Measurements from ENCODE around the gene UBE2E2.
A peak's percentile ranks its signal among the peaks of the same experiment; 100 is the strongest.

UBE2E2 gene

DNA sequence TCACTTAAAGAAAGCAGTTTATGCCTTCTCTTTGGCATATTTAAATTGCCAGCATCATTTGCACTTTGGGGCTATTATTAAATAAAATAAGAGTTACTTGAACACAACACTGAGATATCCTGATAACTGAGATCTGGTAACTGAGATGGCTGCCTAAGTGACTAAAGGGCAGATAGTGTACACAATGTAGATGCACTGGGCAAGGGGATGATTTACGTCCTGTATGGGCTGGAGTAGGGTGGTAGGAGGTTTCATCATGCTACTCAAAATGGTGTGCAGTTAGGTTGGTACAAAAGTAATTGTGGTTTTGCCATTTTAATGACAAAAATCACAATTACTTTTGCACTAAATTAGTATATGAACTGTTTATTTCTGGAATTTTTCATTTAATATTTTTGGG lies 196.1 kb downstream of the UBE2E2 start:
- DNase-seq (ENCODE audit: low read depth): no peak
- H3K4me3 ChIP-seq (ENCODE audit: low read length): no peak overlapping the region
- TF ChIP-seq, protein P1, sequence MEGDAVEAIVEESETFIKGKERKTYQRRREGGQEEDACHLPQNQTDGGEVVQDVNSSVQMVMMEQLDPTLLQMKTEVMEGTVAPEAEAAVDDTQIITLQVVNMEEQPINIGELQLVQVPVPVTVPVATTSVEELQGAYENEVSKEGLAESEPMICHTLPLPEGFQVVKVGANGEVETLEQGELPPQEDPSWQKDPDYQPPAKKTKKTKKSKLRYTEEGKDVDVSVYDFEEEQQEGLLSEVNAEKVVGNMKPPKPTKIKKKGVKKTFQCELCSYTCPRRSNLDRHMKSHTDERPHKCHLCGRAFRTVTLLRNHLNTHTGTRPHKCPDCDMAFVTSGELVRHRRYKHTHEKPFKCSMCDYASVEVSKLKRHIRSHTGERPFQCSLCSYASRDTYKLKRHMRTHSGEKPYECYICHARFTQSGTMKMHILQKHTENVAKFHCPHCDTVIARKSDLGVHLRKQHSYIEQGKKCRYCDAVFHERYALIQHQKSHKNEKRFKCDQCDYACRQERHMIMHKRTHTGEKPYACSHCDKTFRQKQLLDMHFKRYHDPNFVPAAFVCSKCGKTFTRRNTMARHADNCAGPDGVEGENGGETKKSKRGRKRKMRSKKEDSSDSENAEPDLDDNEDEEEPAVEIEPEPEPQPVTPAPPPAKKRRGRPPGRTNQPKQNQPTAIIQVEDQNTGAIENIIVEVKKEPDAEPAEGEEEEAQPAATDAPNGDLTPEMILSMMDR (IDR thresholded peaks at IDR 0.05; ENCODE audit: insufficient read depth, low read depth, low read length, missing control alignments): no peak

DNA sequence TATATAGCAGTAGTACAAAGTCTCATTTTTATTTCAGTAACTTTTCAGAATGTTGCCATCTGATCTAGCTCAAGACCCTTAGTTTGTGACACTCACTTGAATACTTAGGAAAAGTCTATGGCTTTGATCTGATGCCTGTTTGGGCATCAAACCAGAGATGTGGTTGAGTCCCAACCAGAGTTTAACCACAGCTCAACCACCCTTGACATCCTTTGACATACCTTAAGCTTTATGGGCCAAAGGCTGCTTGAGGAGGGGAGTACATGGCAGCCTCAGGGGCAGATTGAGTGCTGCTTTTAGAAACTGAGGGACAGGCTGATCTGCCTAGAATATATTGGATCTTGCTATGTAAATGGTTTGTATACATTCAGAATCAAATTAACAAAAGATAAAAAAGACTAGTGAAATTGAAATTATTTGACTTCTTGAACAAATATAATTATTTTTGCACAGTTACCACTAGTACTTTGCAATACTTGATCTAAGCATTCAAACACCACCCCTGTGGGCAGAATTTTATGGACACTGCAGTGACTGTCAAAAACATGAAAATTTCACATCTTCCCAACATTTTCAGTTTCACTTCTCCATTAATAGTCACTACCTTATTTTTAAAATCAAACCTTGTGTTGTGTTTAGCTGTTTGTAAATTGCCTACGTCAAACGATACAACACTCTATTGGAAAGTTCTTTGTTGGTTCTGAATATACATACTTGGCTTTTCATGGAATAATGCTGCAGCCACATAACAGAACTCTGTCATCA lies 199.8 kb downstream of the UBE2E2 start:
- DNase-seq (ENCODE audit: low read depth): no peak
- TF ChIP-seq, protein P1 (IDR thresholded peaks at IDR 0.05; ENCODE audit: insufficient read depth, low read depth, low read length, missing control alignments): no peak
- H3K4me3 ChIP-seq (ENCODE audit: low read length): no peak overlapping the region

GRCh38 chr3:23404246-23404645 lies 201.1 kb downstream of the UBE2E2 start:
- no peak overlapping the region for H3K4me3 ChIP-seq (ENCODE audit: low read length)
- peak; percentile 9 for DNase-seq (ENCODE audit: low read depth)
- TF ChIP-seq, protein P1 (IDR thresholded peaks at IDR 0.05; ENCODE audit: insufficient read depth, low read depth, low read length, missing control alignments): no peak

DNA sequence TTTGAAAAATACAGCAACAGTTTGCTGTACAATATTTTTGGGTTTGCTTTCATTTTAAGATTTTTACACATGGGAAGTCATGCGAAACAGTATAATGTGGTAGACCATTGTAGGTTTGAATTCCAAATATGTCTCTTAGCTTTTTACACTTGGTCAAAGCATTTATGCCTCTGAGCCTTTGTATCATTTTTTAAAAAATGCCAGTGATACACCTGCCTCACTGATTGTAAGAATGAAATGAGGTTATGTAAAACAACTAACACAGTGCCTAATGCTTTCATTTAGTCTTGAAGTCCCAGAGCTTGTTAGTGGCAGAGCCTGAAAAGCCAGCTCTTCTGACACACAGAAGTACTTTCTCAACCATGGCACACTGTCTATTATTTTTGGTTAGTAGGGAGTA lies 202.0 kb downstream of the UBE2E2 start:
- H3K4me3 ChIP-seq (ENCODE audit: low read length): no peak overlapping the region
- DNase-seq (ENCODE audit: low read depth): peak; percentile 65
- TF ChIP-seq, protein P1 (IDR thresholded peaks at IDR 0.05; ENCODE audit: insufficient read depth, low read depth, low read length, missing control alignments): no peak

DNA sequence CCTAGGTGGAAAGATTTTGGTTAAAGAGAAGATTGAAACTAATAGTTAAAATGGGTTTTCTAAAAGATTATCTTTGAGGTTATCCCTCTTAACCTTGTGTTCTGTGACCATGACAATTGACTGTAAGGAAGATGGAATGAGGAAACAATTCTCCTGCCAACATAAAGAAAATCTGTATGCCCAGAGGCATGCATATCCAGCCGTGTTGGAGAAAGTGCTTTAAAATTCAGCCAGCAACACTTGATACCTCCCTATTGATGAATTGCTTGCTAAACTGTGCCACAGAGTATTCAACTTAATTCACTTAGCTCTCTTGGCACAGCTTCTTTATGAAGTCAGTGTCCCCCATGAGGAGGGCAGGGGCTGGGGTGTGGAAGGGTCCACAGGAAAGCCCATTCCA lies 203.5 kb downstream of the UBE2E2 start:
- H3K4me3 ChIP-seq (ENCODE audit: low read length): no peak overlapping the region
- peak; percentile 47 for DNase-seq (ENCODE audit: low read depth)
- TF ChIP-seq, protein P1 (IDR thresholded peaks at IDR 0.05; ENCODE audit: insufficient read depth, low read depth, low read length, missing control alignments): no peak

DNA sequence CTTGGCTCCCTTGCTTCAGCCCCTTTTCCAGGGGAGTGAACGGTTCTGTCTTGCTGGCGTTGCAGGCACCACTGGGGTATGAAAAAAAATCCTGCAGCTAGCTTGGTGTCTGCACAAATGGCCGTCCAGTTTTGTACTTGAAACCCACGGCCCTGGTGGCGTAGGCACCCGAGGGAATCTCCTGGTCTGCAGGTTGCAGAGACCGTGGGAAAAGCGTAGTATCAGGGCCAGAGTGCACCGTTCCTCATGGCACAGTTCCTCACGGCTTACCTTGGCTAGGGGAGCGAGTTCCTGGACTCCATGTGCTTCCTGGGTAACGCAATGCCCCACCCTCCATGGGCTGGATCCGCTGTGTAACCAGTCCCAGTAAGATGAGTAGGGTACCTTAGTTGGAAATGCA lies 214.9 kb downstream of the UBE2E2 start:
- TF ChIP-seq, protein P1 (IDR thresholded peaks at IDR 0.05; ENCODE audit: insufficient read depth, low read depth, low read length, missing control alignments): no peak
- DNase-seq (ENCODE audit: low read depth): no peak
- H3K4me3 ChIP-seq (ENCODE audit: low read length): no peak overlapping the region
